OCI-LY7 (cell line): ENCODE measurements around the gene CXorf58.

Experiments used
- EZH2phosphoT487 ChIP-seq: fragments of 200-600 bp; sonication (generic); IDR thresholded peaks from 2 replicates; pipeline ENCODE4 v1.6.1; 2018; ENCODE audit warnings: low read depth, borderline replicate concordance, mild to moderate bottlenecking, mixed run types, antibody characterized with exemption, low read length, moderate library complexity, mixed read lengths
- TF ChIP-seq, protein P1 (sequence below): fragments of 200-600 bp; sonication (generic); conservative IDR thresholded peaks from 2 replicates; pipeline ENCODE4 v1.5.1; 2014; ENCODE audit warnings: mild to moderate bottlenecking, antibody characterized with exemption, low read length, moderate library complexity, mixed read lengths

DNA sequence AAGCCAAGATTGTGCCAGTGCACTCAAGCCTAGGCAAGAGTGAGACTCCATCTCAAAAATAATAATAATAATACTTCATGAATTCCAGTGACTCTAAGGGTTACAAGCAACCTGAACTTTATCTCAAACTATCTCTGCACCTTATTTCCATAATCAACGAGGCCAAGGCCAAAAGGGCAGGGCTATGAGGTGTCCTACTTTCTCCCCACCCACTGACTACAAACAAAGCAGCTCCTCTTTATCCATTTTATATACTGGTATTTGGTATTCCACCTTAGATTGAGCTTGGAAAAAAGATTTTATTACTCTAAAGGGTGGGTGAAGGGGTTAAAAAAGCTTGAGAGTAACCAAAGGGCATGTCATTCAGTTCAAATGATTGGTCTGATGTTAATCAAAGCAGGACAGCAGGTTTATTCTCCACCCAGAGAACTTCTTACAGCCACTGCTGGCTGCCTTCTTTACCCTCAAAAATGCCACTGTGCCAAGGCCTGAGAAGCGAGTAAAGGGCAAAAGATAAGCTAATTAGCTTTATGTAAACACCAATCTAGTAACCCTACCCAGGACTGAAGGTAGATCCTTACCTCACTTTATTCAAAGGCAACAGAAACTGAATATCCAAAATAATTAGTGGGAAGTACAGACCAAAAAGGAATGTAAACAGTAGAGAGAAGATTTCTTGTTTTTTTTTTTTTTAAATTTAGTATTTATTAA lies 28.3 kb upstream of the CXorf58 start:
- TF ChIP-seq, protein P1, sequence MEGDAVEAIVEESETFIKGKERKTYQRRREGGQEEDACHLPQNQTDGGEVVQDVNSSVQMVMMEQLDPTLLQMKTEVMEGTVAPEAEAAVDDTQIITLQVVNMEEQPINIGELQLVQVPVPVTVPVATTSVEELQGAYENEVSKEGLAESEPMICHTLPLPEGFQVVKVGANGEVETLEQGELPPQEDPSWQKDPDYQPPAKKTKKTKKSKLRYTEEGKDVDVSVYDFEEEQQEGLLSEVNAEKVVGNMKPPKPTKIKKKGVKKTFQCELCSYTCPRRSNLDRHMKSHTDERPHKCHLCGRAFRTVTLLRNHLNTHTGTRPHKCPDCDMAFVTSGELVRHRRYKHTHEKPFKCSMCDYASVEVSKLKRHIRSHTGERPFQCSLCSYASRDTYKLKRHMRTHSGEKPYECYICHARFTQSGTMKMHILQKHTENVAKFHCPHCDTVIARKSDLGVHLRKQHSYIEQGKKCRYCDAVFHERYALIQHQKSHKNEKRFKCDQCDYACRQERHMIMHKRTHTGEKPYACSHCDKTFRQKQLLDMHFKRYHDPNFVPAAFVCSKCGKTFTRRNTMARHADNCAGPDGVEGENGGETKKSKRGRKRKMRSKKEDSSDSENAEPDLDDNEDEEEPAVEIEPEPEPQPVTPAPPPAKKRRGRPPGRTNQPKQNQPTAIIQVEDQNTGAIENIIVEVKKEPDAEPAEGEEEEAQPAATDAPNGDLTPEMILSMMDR, result no peak
- TF ChIP-seq EZH2phosphoT487, result no peak
